Gastrocnemius medialis (tissue), 4 donors: Measurements from ENCODE around the gene DYRK1A. TPM values are rescaled to one million over a fixed set of nuclear protein-coding genes. Genes with fewer than 3 reads are reported as not detected.

ENCODE experiments used
- ATAC-seq, 2 donors: fragments of 150-250 bp; one replicate each; pipeline ENCODE4 v1.9.1; 2016
- DNase-seq, 2 donors: peaks; one replicate each; pipeline ENCODE4 v3.0.0-alpha.2; 2019
- H3K27ac ChIP-seq, 4 donors: fragments of 200-600 bp; sonication (generic); 1 replicate in 1 of 4; 2 replicates in 3 of 4; pipeline ENCODE4 v1.5.1; 2016 to 2018; ENCODE audit warnings: mild to moderate bottlenecking in 2 of 4, moderate library complexity in 1 of 4
- H3K27me3 ChIP-seq, 3 donors: fragments of 200-600 bp; sonication (generic) in 2 of 3; 1 replicate in 1 of 3; 2 replicates in 2 of 3; pipeline versions ENCODE4 v1.5.1 to v1.6.0; 2016 to 2019; ENCODE audit warnings: mild to moderate bottlenecking in 1 of 3, moderate library complexity in 1 of 3
- H3K36me3 ChIP-seq, 2 donors: fragments of 200-600 bp; sonication (generic) in 1 of 2; one replicate each; pipeline ENCODE4 v1.5.1; 2017 to 2018
- H3K4me1 ChIP-seq, 2 donors: fragments of 200-600 bp; sonication (generic) in 1 of 2; one replicate each; pipeline ENCODE4 v1.5.1; 2016 to 2017; ENCODE audit warnings: mild to moderate bottlenecking in 2 of 2
- H3K4me3 ChIP-seq, 4 donors: fragments of 200-600 bp; sonication (generic) in 3 of 4; 1 replicate in 1 of 4; 2 replicates in 3 of 4; pipeline ENCODE4 v1.5.1; 2016 to 2019; ENCODE audit warnings: mild to moderate bottlenecking in 2 of 4
- H3K9me3 ChIP-seq, 3 donors: fragments of 200-600 bp; sonication (generic) in 2 of 3; 1 replicate in 1 of 3; 2 replicates in 2 of 3; pipeline ENCODE4 v1.5.1; 2016 to 2019
- POLR2A ChIP-seq, 2 donors: fragments of 450-650 bp; IDR thresholded peaks; one replicate each; pipeline ENCODE4 v1.6.1; 2017; ENCODE audit warnings: antibody characterized with exemption in 2 of 2, mild to moderate bottlenecking in 2 of 2, moderate library complexity in 2 of 2
- in situ Hi-C, 4 donors: fragments of 200-750 bp; cut with MboI; loops; one replicate each; pipeline versions ENCODE4 v1.15.0 to v1.8.0; 2017; ENCODE audit warnings: low sequenced_read_pairs in 4 of 4
- intact Hi-C: fragments of 100-400 bp; cut with DNase I; formaldehyde crosslinking; loops from one replicate; pipeline ENCODE4 v1.15.1; 2023; ENCODE audit warnings: low total_unique reads
- total RNA-seq, 4 donors: library from RNA; depleted of rRNA; stranded (reverse); fragments of >200 nt; gene quantifications; one replicate each; pipeline versions ENCODE4 v1.1.0 to v1.2.3, GENCODE V29; 2016
- TF ChIP-seq, protein P1 (sequence below), 5 experiments: fragments of 450-650 bp in 3 of 5; fragments of 200-600 bp in 2 of 5; sonication (generic) in 2 of 5; IDR thresholded peaks in 4 of 5; conservative IDR thresholded peaks in 1 of 5; 1 replicate in 4 of 5; 2 replicates in 1 of 5; pipeline ENCODE4 v1.5.1; 2016 to 2019; ENCODE audit warnings: antibody characterized with exemption in 5 of 5, mild to moderate bottlenecking in 3 of 5, moderate library complexity in 3 of 5

The DYRK1A gene
- total RNA-seq, 4 donors from 2014 or later = 81.0 to 115 (median 95.3) TPM

DNA sequence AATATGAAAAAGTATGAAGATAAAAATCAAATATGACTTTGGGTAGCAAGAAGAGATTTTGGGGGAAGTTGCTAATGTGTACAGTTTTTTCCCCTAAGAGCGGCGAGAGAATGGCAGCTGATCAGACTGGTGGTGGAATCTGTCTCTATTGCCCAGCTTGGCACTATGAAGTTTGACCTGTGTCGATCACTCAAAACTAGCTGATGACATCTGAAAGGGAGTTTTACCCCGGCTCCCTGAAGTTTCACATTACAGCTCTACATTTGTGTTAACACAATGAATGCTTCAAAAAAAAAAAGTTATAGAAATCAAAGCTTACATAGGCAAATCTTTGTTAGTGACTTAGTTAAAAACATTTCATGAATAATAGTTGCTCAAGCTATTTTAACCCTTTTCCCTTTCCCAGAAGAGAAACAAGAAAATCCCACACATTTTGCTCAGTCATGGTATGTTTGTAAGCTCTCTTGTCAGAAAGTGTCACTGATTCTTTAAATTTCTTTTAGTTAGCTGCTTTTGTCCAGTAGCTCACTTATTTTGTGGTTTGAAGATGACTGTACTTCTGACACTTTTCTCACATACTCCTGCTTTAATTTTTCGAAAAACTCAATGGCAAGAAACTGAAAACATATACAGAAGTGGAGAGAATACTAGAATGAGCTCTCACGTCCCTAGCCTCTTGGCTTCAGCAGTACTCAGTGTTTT is 41.3 kb downstream of the DYRK1A start:
- DNase-seq = no peak
- H3K4me1 ChIP-seq = peaks cover 89 to 96% of the 10 kb centered on the region in 2 donors
- no peaks in the 10 kb centered on the region for H3K36me3 ChIP-seq
- intact Hi-C loops = no loop called here
- no peaks in the 10 kb centered on the region for H3K9me3 ChIP-seq
- peak overlapping the region in 1 of 4 donors; percentile 0 for H3K4me3 ChIP-seq
- no peak for TF ChIP-seq POLR2A (IDR thresholded peaks at IDR 0.05)
- TF ChIP-seq, protein P1, sequence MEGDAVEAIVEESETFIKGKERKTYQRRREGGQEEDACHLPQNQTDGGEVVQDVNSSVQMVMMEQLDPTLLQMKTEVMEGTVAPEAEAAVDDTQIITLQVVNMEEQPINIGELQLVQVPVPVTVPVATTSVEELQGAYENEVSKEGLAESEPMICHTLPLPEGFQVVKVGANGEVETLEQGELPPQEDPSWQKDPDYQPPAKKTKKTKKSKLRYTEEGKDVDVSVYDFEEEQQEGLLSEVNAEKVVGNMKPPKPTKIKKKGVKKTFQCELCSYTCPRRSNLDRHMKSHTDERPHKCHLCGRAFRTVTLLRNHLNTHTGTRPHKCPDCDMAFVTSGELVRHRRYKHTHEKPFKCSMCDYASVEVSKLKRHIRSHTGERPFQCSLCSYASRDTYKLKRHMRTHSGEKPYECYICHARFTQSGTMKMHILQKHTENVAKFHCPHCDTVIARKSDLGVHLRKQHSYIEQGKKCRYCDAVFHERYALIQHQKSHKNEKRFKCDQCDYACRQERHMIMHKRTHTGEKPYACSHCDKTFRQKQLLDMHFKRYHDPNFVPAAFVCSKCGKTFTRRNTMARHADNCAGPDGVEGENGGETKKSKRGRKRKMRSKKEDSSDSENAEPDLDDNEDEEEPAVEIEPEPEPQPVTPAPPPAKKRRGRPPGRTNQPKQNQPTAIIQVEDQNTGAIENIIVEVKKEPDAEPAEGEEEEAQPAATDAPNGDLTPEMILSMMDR (IDR thresholded peaks at IDR 0.05 in 4 of 5, conservative IDR thresholded peaks at IDR 0.05 in 1 of 5) = no peak
- no peaks in the 10 kb centered on the region for H3K27me3 ChIP-seq
- peak; percentile 32 to 73 for ATAC-seq
- in situ Hi-C loops = no loop called here
- peak overlapping the region; percentile 32 to 61 (median 53) for H3K27ac ChIP-seq

- no peak overlapping the region for H3K4me3 ChIP-seq
- in situ Hi-C loops = no loop called here
- no peaks in the 10 kb centered on the region for H3K9me3 ChIP-seq
- peak overlapping the region; percentile 32 to 61 (median 53) for H3K27ac ChIP-seq
- intact Hi-C loops = no loop called here
- DNase-seq (no peak), ATAC-seq (no peak)
- TF ChIP-seq, protein P1 (IDR thresholded peaks at IDR 0.05 in 4 of 5, conservative IDR thresholded peaks at IDR 0.05 in 1 of 5) = no peak
- TF ChIP-seq POLR2A (IDR thresholded peaks at IDR 0.05) = no peak
- H3K27me3 ChIP-seq = no peaks in the 10 kb centered on the region
- H3K36me3 ChIP-seq = no peaks in the 10 kb centered on the region
- peaks cover 95 to 97% of the 10 kb centered on the region in 2 donors for H3K4me1 ChIP-seq
Measured at GRCh38 chr21:37408464-37409193, 42.1 kb downstream of the DYRK1A start.

- H3K4me3 ChIP-seq = no peak overlapping the region
- in situ Hi-C loops (no loop called here), intact Hi-C loops (no loop called here)
- peaks cover 91 to 93% of the 10 kb centered on the region in 2 donors for H3K4me1 ChIP-seq
- H3K9me3 ChIP-seq = no peaks in the 10 kb centered on the region
- ATAC-seq = no peak
- H3K36me3 ChIP-seq = no peaks in the 10 kb centered on the region
- no peaks in the 10 kb centered on the region for H3K27me3 ChIP-seq
- no peak for DNase-seq
- TF ChIP-seq POLR2A (IDR thresholded peaks at IDR 0.05) = no peak
- TF ChIP-seq, protein P1 (IDR thresholded peaks at IDR 0.05 in 4 of 5, conservative IDR thresholded peaks at IDR 0.05 in 1 of 5) = no peak
- peak overlapping the region in 3 of 4 donors; percentile 40 to 47 (median 46) for H3K27ac ChIP-seq
Measured at GRCh38 chr21:37410639-37411038, 44.1 kb downstream of the DYRK1A start.

DNA sequence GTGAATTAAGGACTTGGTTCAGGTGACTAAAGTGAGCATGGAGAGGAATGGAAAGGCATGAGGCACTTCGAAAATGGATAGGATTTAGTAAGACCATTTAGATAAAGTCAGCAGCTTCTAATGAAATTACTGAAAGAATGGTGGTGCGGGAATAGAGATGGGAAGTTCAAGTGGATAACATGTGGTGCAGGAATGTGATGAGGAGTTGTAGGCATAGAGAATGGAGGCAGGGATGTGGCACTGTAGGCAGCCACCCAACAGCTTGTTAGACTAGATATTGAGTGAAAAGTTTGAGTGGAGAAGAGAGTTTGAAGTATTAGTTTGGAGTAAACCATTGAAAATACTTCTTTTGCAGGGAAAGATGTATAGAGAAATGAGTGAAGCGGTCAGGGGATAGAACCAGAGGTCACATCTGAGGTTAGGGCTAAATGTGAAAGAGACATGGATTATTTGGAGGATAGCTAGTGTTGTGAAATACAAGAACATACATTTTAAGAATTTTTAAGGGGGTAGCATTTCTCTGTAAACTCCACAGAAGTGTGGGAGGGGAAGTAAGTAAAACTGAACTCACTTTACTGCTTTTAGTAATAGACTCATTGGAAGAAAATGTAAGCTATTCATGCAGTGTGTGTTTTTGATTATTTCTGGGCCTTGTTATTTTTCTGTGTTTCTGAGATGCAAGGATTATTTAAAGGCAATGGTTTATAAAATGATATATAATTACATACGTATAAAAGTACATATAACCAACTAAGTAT is 46.2 kb downstream of the DYRK1A start:
- no peaks in the 10 kb centered on the region for H3K36me3 ChIP-seq
- no peak overlapping the region for H3K4me3 ChIP-seq
- intact Hi-C loops = no loop called here
- no peaks in the 10 kb centered on the region for H3K9me3 ChIP-seq
- in situ Hi-C loops = no loop called here
- no peak for TF ChIP-seq POLR2A (IDR thresholded peaks at IDR 0.05)
- TF ChIP-seq, protein P1 (IDR thresholded peaks at IDR 0.05 in 4 of 5, conservative IDR thresholded peaks at IDR 0.05 in 1 of 5) = no peak
- H3K4me1 ChIP-seq = peaks cover 93% of the 10 kb centered on the region in 2 donors
- H3K27me3 ChIP-seq = no peaks in the 10 kb centered on the region
- no peak for DNase-seq
- peak overlapping the region; percentile 16 to 47 (median 43) for H3K27ac ChIP-seq
- ATAC-seq = no peak
